Measurements from ENCODE around the gene KRT14.

DNA sequence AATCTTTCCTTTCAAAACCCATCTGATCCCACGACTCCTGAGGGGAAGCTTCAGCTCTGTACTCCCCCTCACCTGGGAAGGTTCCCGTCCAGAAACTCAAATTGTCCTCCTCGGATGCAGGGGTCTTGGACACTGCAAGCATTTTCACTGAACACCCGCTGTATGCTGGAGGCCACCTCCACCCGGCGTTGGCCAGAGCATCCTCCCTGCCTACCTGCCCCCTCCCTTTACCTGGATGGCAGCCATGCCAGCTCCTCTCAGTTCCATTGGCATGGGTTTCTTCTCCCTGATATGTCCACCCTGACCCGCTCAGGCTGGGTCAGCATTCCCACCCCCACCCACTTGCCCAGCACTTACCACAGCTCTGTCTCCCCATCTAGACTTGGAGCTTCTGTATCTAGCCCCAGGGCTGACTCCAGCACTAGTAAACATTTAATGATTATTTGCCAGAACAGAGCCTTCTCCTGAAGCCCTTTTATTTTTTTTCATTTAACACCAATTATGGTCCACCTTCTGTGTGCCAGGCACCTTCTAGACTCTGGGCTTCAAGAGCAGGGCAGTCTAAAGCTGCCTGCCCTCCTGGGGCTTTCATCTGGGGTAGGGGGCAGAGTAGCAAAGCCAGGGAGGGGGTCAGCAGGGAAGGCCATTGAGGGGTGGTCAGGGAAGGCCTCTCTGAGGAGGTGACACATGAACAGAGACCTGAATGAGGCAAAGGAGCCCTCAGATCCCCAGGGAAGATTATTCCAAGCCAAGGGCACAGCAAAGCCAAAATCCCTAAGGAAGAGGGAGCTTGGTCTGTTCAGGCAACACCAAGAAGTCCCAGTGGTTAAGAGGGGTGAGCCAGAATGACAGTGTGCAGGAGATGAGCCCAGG is 49.7 kb downstream of the KRT14 start:
- TF ChIP-seq EZH2 (optimal IDR thresholded peaks at IDR 0.05; ENCODE audit: low read depth, low read length) (no peak), EZH2phosphoT487 (IDR thresholded peaks at IDR 0.05; ENCODE audit: low read length) (no peak)
- TF ChIP-seq, protein P1, sequence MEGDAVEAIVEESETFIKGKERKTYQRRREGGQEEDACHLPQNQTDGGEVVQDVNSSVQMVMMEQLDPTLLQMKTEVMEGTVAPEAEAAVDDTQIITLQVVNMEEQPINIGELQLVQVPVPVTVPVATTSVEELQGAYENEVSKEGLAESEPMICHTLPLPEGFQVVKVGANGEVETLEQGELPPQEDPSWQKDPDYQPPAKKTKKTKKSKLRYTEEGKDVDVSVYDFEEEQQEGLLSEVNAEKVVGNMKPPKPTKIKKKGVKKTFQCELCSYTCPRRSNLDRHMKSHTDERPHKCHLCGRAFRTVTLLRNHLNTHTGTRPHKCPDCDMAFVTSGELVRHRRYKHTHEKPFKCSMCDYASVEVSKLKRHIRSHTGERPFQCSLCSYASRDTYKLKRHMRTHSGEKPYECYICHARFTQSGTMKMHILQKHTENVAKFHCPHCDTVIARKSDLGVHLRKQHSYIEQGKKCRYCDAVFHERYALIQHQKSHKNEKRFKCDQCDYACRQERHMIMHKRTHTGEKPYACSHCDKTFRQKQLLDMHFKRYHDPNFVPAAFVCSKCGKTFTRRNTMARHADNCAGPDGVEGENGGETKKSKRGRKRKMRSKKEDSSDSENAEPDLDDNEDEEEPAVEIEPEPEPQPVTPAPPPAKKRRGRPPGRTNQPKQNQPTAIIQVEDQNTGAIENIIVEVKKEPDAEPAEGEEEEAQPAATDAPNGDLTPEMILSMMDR (IDR thresholded peaks at IDR 0.05; ENCODE audit: low read length) = no peak
